ENCODE results near the gene JMJD8. TPM values are rescaled to one million over a fixed set of nuclear protein-coding genes. Genes with fewer than 3 reads are reported as not detected.

The JMJD8 gene
- total and polyA plus RNA-seq, 12 donors, result 50.8 to 137 (median 93.1) TPM

DNA sequence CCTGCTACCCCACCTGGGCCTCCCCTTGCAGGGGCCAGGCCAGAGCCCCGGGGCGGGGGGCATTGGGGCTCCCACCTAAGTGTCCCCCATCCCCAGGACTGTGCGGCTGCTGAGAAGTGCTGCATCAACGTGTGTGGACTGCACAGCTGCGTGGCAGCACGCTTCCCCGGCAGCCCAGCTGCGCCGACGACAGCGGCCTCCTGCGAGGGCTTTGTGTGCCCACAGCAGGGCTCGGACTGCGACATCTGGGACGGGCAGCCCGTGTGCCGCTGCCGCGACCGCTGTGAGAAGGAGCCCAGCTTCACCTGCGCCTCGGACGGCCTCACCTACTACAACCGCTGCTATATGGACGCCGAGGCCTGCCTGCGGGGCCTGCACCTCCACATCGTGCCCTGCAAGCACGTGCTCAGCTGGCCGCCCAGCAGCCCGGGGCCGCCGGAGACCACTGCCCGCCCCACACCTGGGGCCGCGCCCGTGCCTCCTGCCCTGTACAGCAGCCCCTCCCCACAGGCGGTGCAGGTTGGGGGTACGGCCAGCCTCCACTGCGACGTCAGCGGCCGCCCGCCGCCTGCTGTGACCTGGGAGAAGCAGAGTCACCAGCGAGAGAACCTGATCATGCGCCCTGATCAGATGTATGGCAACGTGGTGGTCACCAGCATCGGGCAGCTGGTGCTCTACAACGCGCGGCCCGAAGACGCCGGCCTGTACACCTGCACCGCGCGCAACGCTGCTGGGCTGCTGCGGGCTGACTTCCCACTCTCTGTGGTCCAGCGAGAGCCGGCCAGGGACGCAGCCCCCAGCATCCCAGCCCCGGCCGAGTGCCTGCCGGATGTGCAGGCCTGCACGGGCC, 51.4 kb downstream of the JMJD8 start:
- Histone ChIP-seq H3K36me3 (replicated peaks in 1 of 2) (peaks cover 0 to 6% of the 10 kb centered on the region in 2 donors), H3K4me1 (replicated peaks in 1 of 2) (peaks cover 12 to 34% of the 10 kb centered on the region in 2 donors), H3K27ac (no peak overlapping the region), H3K4me3 (no peak overlapping the region), H3K9me3 (replicated peaks in 1 of 3) (no peaks in the 10 kb centered on the region), H3K27me3 (no peaks in the 10 kb centered on the region)
- WGBS, 4 donors, result 94 to 97% (median 94%) methylated on average over 38 to 67 of the region's 67 CpGs
- intact Hi-C loops (cut with DNase I), result no loop called here
- no peak for TF ChIP-seq POLR2A (IDR thresholded peaks at IDR 0.05)
- TF ChIP-seq, protein P1, sequence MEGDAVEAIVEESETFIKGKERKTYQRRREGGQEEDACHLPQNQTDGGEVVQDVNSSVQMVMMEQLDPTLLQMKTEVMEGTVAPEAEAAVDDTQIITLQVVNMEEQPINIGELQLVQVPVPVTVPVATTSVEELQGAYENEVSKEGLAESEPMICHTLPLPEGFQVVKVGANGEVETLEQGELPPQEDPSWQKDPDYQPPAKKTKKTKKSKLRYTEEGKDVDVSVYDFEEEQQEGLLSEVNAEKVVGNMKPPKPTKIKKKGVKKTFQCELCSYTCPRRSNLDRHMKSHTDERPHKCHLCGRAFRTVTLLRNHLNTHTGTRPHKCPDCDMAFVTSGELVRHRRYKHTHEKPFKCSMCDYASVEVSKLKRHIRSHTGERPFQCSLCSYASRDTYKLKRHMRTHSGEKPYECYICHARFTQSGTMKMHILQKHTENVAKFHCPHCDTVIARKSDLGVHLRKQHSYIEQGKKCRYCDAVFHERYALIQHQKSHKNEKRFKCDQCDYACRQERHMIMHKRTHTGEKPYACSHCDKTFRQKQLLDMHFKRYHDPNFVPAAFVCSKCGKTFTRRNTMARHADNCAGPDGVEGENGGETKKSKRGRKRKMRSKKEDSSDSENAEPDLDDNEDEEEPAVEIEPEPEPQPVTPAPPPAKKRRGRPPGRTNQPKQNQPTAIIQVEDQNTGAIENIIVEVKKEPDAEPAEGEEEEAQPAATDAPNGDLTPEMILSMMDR (IDR thresholded peaks at IDR 0.05), result no peak
- peak in 4 of 7 donors; percentile 10 to 53 (median 29) for DNase-seq

DNA sequence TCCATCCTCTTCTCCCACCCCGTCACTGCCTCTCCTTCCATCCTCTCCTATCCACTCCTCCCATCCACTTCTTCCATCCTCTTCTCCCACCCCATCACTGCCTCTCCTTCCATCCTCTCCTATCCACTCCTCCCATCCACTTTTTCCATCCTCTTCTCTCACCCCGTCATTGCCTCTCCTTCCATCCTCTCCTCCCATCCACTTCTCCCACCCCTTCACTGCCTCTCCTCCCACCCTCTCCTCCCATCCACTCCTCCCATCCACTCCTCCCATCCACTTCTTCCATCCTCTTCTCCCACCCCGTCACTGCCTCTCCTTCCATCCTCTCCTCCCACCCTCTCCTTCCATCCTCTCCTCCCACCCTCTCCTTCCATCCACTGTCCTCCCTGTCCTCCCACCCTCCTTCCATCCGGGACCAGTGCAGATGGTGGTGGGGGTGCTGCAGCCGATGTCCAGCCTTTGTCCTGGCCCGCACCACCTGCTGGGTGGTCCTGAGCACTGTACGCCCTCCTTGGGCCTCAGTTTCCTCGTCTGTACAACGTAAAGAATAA, 52.3 kb downstream of the JMJD8 start:
- Histone ChIP-seq H3K4me1 (replicated peaks in 1 of 2) (peaks cover 10 to 28% of the 10 kb centered on the region in 2 donors), H3K9me3 (replicated peaks in 1 of 3) (no peaks in the 10 kb centered on the region), H3K27ac (no peak overlapping the region), H3K36me3 (replicated peaks in 1 of 2) (peaks cover 0 to 11% of the 10 kb centered on the region in 2 donors), H3K27me3 (no peaks in the 10 kb centered on the region), H3K4me3 (no peak overlapping the region)
- TF ChIP-seq POLR2A (IDR thresholded peaks at IDR 0.05), result no peak
- TF ChIP-seq, protein P1 (IDR thresholded peaks at IDR 0.05), result no peak
- no peak for DNase-seq
- intact Hi-C loops (cut with DNase I), result no loop called here
- 55 to 66% (median 62%) methylated on average over 8 to 9 of the region's 9 CpGs for WGBS, 4 donors

Other genes with a start within 250 kb of the JMJD8 start
- gene CAPN15, start 156.6 kb downstream of the JMJD8 start, total RNA-seq, result 10 to 100 TPM; 12.4 to 45.8 (median 42.9) TPM
- gene CAPN15, start 156.6 kb downstream of the JMJD8 start, polyA plus RNA-seq, result 10 to 100 TPM in 2 of 3 donors, 1 to 10 TPM in 1; 2.3 to 91.8 (median 56.8) TPM
- not detected for gene PRR35, start 123.9 kb downstream of the JMJD8 start, total RNA-seq
- gene PRR35, start 123.9 kb downstream of the JMJD8 start, polyA plus RNA-seq, result not detected
- gene NHLRC4, start 117.3 kb downstream of the JMJD8 start, total RNA-seq, result 10 to 100 TPM in 5 of 9 donors, 1 to 10 TPM in 4; 1.6 to 22.3 (median 12.7) TPM
- gene NHLRC4, start 117.3 kb downstream of the JMJD8 start, polyA plus RNA-seq, result 1 to 10 TPM in 2 of 3 donors, under 1 TPM in 1; 0.57 to 7.2 (median 3.3) TPM
- 100 to 1,000 TPM in 1 of 9 donors, 10 to 100 TPM in 8; 21.1 to 107 (median 78.5) TPM for gene PIGQ, start 114.4 kb downstream of the JMJD8 start, total RNA-seq
- gene PIGQ, start 114.4 kb downstream of the JMJD8 start, polyA plus RNA-seq, result 100 to 1,000 TPM in 2 of 3 donors, 10 to 100 TPM in 1; 12.7 to 317 (median 111) TPM
- gene RAB40C, start 94.3 kb downstream of the JMJD8 start, total RNA-seq, result 10 to 100 TPM in 8 of 9 donors, 1 to 10 TPM in 1; 6.0 to 20.9 (median 15.8) TPM
- 10 to 100 TPM in 2 of 3 donors, 1 to 10 TPM in 1; 2.3 to 36.2 (median 19.1) TPM for gene RAB40C, start 94.3 kb downstream of the JMJD8 start, polyA plus RNA-seq
- 1 to 10 TPM in 1 of 9 donors, under 1 TPM in 7, not detected in 1; 0.18 to 1.1 (median 0.36) TPM for gene WFIKKN1, start 53.3 kb downstream of the JMJD8 start, total RNA-seq
- 1 to 10 TPM in 1 of 3 donors, under 1 TPM in 1, not detected in 1; 0.71 to 3.9 TPM for gene WFIKKN1, start 53.3 kb downstream of the JMJD8 start, polyA plus RNA-seq
- 100 to 1,000 TPM in 5 of 9 donors, 10 to 100 TPM in 4; 71.8 to 351 (median 122) TPM for gene METTL26, start 48.0 kb downstream of the JMJD8 start, total RNA-seq
- gene METTL26, start 48.0 kb downstream of the JMJD8 start, polyA plus RNA-seq, result 100 to 1,000 TPM in 2 of 3 donors, 10 to 100 TPM in 1; 40.4 to 403 (median 328) TPM
- 100 to 1,000 TPM in 7 of 9 donors, 10 to 100 TPM in 2; 67.0 to 188 (median 149) TPM for gene MCRIP2, start 42.5 kb downstream of the JMJD8 start, total RNA-seq
- gene MCRIP2, start 42.5 kb downstream of the JMJD8 start, polyA plus RNA-seq, result 100 to 1,000 TPM in 2 of 3 donors, 1 to 10 TPM in 1; 7.1 to 253 (median 241) TPM
- gene WDR90, start 35.0 kb downstream of the JMJD8 start, total RNA-seq, result 10 to 100 TPM; 12.4 to 55.8 (median 23.5) TPM
- 100 to 1,000 TPM in 2 of 3 donors, 1 to 10 TPM in 1; 3.0 to 162 (median 125) TPM for gene WDR90, start 35.0 kb downstream of the JMJD8 start, polyA plus RNA-seq
- gene RHOT2, start 16.2 kb downstream of the JMJD8 start, total RNA-seq, result 100 to 1,000 TPM in 2 of 9 donors, 10 to 100 TPM in 7; 34.7 to 177 (median 82.7) TPM
- gene RHOT2, start 16.2 kb downstream of the JMJD8 start, polyA plus RNA-seq, result 100 to 1,000 TPM in 2 of 3 donors, 10 to 100 TPM in 1; 37.9 to 462 (median 302) TPM
- 10 to 100 TPM in 1 of 9 donors, 1 to 10 TPM in 8; 1.1 to 11.5 (median 3.7) TPM for gene RHBDL1, start 8.7 kb downstream of the JMJD8 start, total RNA-seq
- 10 to 100 TPM in 2 of 3 donors, under 1 TPM in 1; 0.13 to 21.1 (median 12.2) TPM for gene RHBDL1, start 8.7 kb downstream of the JMJD8 start, polyA plus RNA-seq
- 100 to 1,000 TPM; 160 to 339 (median 210) TPM for gene STUB1, start 3.9 kb downstream of the JMJD8 start, total RNA-seq
- 100 to 1,000 TPM; 121 to 199 (median 177) TPM for gene STUB1, start 3.9 kb downstream of the JMJD8 start, polyA plus RNA-seq
- 10 to 100 TPM in 8 of 9 donors, 1 to 10 TPM in 1; 2.7 to 24.5 (median 18.0) TPM for gene WDR24, start 6.1 kb upstream of the JMJD8 start, total RNA-seq
- gene WDR24, start 6.1 kb upstream of the JMJD8 start, polyA plus RNA-seq, result 10 to 100 TPM in 2 of 3 donors, 1 to 10 TPM in 1; 2.2 to 15.0 (median 10.9) TPM
- gene FBXL16, start 21.5 kb upstream of the JMJD8 start, total RNA-seq, result 10 to 100 TPM in 2 of 9 donors, 1 to 10 TPM in 4, under 1 TPM in 2, not detected in 1; 0.17 to 14.7 (median 2.1) TPM
- gene FBXL16, start 21.5 kb upstream of the JMJD8 start, polyA plus RNA-seq, result 10 to 100 TPM in 1 of 3 donors, 1 to 10 TPM in 2; 6.3 to 18.3 (median 7.0) TPM
- 100 to 1,000 TPM in 1 of 9 donors, 10 to 100 TPM in 7, 1 to 10 TPM in 1; 9.6 to 189 (median 58.6) TPM for gene METRN, start 30.8 kb upstream of the JMJD8 start, total RNA-seq
- 100 to 1,000 TPM in 2 of 3 donors, 1 to 10 TPM in 1; 1.3 to 128 (median 115) TPM for gene METRN, start 30.8 kb upstream of the JMJD8 start, polyA plus RNA-seq
- 100 to 1,000 TPM in 1 of 9 donors, 10 to 100 TPM in 8; 36.8 to 127 (median 61.4) TPM for gene ANTKMT, start 36.8 kb upstream of the JMJD8 start, total RNA-seq
- gene ANTKMT, start 36.8 kb upstream of the JMJD8 start, polyA plus RNA-seq, result 100 to 1,000 TPM in 2 of 3 donors, under 1 TPM in 1; 0.48 to 124 (median 104) TPM
- gene CCDC78, start 42.1 kb upstream of the JMJD8 start, total RNA-seq, result 1 to 10 TPM in 2 of 9 donors, under 1 TPM in 5, not detected in 2; 0.17 to 1.9 (median 0.84) TPM
- gene CCDC78, start 42.1 kb upstream of the JMJD8 start, polyA plus RNA-seq, result 10 to 100 TPM in 1 of 3 donors, 1 to 10 TPM in 1, under 1 TPM in 1; 0.64 to 49.9 (median 7.7) TPM
- 10 to 100 TPM in 1 of 9 donors, 1 to 10 TPM in 7, not detected in 1; 1.1 to 10.6 (median 5.3) TPM for gene HAGHL, start 42.8 kb upstream of the JMJD8 start, total RNA-seq
- 10 to 100 TPM in 2 of 3 donors, under 1 TPM in 1; 0.35 to 63.5 (median 11.0) TPM for gene HAGHL, start 42.8 kb upstream of the JMJD8 start, polyA plus RNA-seq
- 10 to 100 TPM; 17.8 to 42.1 (median 26.8) TPM for gene CIAO3, start 56.7 kb upstream of the JMJD8 start, total RNA-seq
- gene CIAO3, start 56.7 kb upstream of the JMJD8 start, polyA plus RNA-seq, result 10 to 100 TPM in 2 of 3 donors, 1 to 10 TPM in 1; 8.9 to 99.4 (median 38.2) TPM
- gene MSLN, start 76.4 kb upstream of the JMJD8 start, total RNA-seq, result under 1 TPM in 3 of 9 donors, not detected in 6; 0.17 to 0.46 (median 0.43) TPM
- gene MSLN, start 76.4 kb upstream of the JMJD8 start, polyA plus RNA-seq, result under 1 TPM in 1 of 3 donors, not detected in 2; 0.13 TPM
- gene RPUSD1, start 104.0 kb upstream of the JMJD8 start, total RNA-seq, result 10 to 100 TPM; 12.4 to 30.0 (median 18.6) TPM
- 10 to 100 TPM in 2 of 3 donors, 1 to 10 TPM in 1; 1.1 to 40.1 (median 23.3) TPM for gene RPUSD1, start 104.0 kb upstream of the JMJD8 start, polyA plus RNA-seq
- 10 to 100 TPM in 4 of 9 donors, 1 to 10 TPM in 5; 1.7 to 25.7 (median 10.0) TPM for gene CHTF18, start 104.3 kb upstream of the JMJD8 start, total RNA-seq
- gene CHTF18, start 104.3 kb upstream of the JMJD8 start, polyA plus RNA-seq, result 10 to 100 TPM in 2 of 3 donors, under 1 TPM in 1; 0.29 to 69.8 (median 60.8) TPM
- not detected for gene GNG13, start 116.4 kb upstream of the JMJD8 start, total RNA-seq
- gene GNG13, start 116.4 kb upstream of the JMJD8 start, polyA plus RNA-seq, result not detected

Measured in adrenal gland (tissue), 12 donors.